ENCODE data around the gene DENND4C. TPM values are rescaled to one million over a fixed set of nuclear protein-coding genes. Genes with fewer than 3 reads are reported as not detected.

DENND4C gene
- total and polyA plus RNA-seq, 2 of the 4 experiments (the other 2 are of a cell fraction) = 9.0 to 32.6 TPM

GRCh38 chr9:19342947-19343346 is 112.5 kb downstream of the DENND4C start:
- Histone ChIP-seq H2BK5ac (ENCODE audit: low read depth, low read length, poor library complexity, severe bottlenecking) (no peak overlapping the region), H3K56ac (ENCODE audit: extremely low read depth, insufficient read depth, low read length) (no peak overlapping the region), H3K9me3 (ENCODE audit: control insufficient read depth, insufficient read depth, low read length) (no peaks in the 10 kb centered on the region), H2AK5ac (ENCODE audit: low read depth, low read length) (no peak overlapping the region), H4K5ac (ENCODE audit: low read depth, low read length) (no peak overlapping the region), H3K27ac (ENCODE audit: insufficient read depth, low read length) (no peak overlapping the region), H3K4me2 (ENCODE audit: low read depth, low read length) (no peak overlapping the region), H3K36me3 (ENCODE audit: control insufficient read depth, insufficient read depth, low read length) (peaks cover 14% of the 10 kb centered on the region), H4K91ac (ENCODE audit: insufficient read depth, low read depth, low read length) (no peak overlapping the region), H4K20me1 (ENCODE audit: insufficient read depth, low read length) (no peaks in the 10 kb centered on the region), H3K4me1 (ENCODE audit: control insufficient read depth, insufficient read depth, low read length) (no peaks in the 10 kb centered on the region), H3K4ac (ENCODE audit: low read depth, low read length) (no peak overlapping the region), H4K8ac (ENCODE audit: low read depth in 2 of 2, low read length in 2 of 2) (no peak overlapping the region), H3K27me3 (ENCODE audit: control insufficient read depth, insufficient read depth, low read length) (no peaks in the 10 kb centered on the region), H2BK120ac (ENCODE audit: low read depth, low read length) (no peak overlapping the region), H3K23ac (ENCODE audit: low read depth, low read length) (no peak overlapping the region), H2BK15ac (ENCODE audit: low read depth, low read length) (no peak overlapping the region), H3K9me1 (ENCODE audit: insufficient read depth, low read length) (0 out of 2 replicates have a peak, but pooled peaks cover 3% of the 10 kb centered on the region), H3K18ac (ENCODE audit: low read depth, low read length) (no peak overlapping the region), H3K9ac (ENCODE audit: low read depth, low read length) (no peak overlapping the region), H2AFZ (replicated peaks; ENCODE audit: low read length, poor library complexity) (no peak overlapping the region), H3K79me1 (ENCODE audit: low read depth in 1 of 2, low read length in 2 of 2) (no peaks in the 10 kb centered on the region; a peak in 1 of 4 replicates), H3K4me3 (ENCODE audit: insufficient read depth, low read depth, low read length) (no peak overlapping the region), H3K14ac (replicated peaks; ENCODE audit: low read depth, low read length) (no peak overlapping the region), H2AK9ac (replicated peaks; ENCODE audit: low read depth, low read length, poor library complexity) (no peak overlapping the region), H2BK20ac (ENCODE audit: low read depth, low read length) (no peak overlapping the region)
- ChIA-PET CTCF (no interaction called here), POLR2A (ENCODE audit: unreplicated experiment) (no interaction called here)
- WGBS, 2 experiments (ENCODE audit: extremely low coverage in 2 of 2, insufficient read length in 1 of 2) = no CpG with 5 or more reads among the region's 2 CpGs
- DNase-seq (no peak), ATAC-seq (ENCODE audit: low read depth) (no peak)
- dilution Hi-C loops (cut with HindIII; ENCODE audit: low sequenced_read_pairs, unreplicated experiment) (no loop called here), intact Hi-C loops (cut with micrococcal nuclease) (no loop called here), in situ Hi-C loops (cut with MboI; ENCODE audit: low sequenced_read_pairs) (no loop called here)
- no TSS peak for BruUV-seq (replicated peaks)
- TF ChIP-seq MXI1 (IDR thresholded peaks at IDR 0.05; ENCODE audit: borderline replicate concordance, low read depth, low read length) (no peak), RCOR1 (IDR thresholded peaks at IDR 0.05; ENCODE audit: insufficient replicate concordance, low read length) (no peak), FOS (IDR thresholded peaks at IDR 0.05; ENCODE audit: low read depth, low read length) (no peak), BHLHE40 (IDR thresholded peaks at IDR 0.05; ENCODE audit: low read depth, low read length) (no peak), SMC3 (IDR thresholded peaks at IDR 0.05; ENCODE audit: low read depth, low read length) (no peak), ELK1 (IDR thresholded peaks at IDR 0.05; ENCODE audit: borderline replicate concordance, low read depth, low read length) (no peak), MAFK (IDR thresholded peaks at IDR 0.05; ENCODE audit: low read depth, low read length) (no peak), POLR2A (IDR thresholded peaks at IDR 0.05; ENCODE audit: low read depth, low read length) (no peak), NFE2L2 (IDR thresholded peaks at IDR 0.05; ENCODE audit: low read depth, low read length) (no peak), CEBPB (IDR thresholded peaks at IDR 0.05; ENCODE audit: low read depth, low read length) (no peak), MAZ (IDR thresholded peaks at IDR 0.05; ENCODE audit: borderline replicate concordance, low read depth, low read length) (no peak), CHD1 (IDR thresholded peaks at IDR 0.05; ENCODE audit: low read depth, low read length) (no peak)

Measured in IMR-90 (cell line).